CD4-positive, alpha-beta T cell treated with Interferon gamma for 1 hour (primary cell): ENCODE measurements around the gene CYP4F12.
"Not testable (repeated sequence)": the region's sequence is repeated elsewhere in the genome, so short reads cannot be mapped to it uniquely, and the experiment has no call there.

ENCODE experiments used
- DNase-seq: peaks from one replicate; pipeline ENCODE4 v3.0.0-alpha.2; 2020

The CYP4F12 gene

DNA sequence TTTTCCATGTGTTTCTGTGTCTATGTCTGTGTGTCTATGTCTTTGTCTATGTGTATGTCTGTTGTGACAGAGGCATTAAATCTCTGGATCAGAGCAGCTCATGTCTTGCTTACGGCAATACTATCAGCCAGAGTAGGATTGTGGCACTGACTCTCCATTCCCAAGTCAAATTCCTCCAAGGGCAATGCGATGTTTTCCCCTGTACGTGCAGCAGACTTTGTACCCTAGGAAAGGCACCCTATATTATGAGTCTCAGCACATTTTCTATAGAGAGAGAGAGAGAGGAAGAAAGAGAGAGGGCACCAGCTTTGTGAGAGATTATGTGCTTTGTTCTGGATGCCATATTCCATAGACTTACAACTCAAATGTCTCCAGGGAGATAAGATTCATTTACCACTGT is 21.1 kb upstream of the CYP4F12 start:
- DNase-seq = no peak

DNA sequence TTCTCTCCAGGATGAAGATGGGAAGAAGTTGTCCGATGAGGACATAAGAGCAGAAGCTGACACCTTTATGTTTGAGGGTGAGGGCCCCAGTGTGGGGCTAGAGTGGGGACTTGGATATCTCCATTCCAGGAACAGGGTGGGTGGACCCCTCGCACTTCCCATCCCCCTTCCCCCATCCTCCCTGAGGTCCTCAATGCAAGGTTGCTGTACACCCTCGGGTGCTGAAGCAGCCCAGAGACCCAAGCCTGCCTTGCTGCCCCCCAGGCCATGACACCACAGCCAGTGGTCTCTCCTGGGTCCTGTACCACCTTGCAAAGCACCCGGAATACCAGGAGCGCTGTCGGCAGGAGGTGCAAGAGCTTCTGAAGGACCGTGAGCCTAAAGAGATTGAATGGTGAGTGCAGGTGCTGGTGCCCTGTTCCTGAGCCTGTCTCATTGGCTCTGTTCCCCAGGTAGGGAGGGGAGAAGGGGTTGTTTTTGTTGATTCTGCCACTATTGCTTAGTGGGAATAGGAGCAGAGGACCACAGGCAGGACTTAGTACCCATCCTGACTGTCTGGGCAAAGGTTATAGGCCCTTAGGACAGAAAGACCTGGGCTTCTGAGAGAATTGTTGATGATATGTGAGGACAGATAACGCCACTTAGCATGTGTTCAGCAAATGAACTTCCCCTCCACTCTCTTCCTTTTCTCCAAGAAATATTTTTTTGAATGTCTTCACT is 20.2 kb upstream of the CYP4F12 start:
- no peak for DNase-seq

DNA sequence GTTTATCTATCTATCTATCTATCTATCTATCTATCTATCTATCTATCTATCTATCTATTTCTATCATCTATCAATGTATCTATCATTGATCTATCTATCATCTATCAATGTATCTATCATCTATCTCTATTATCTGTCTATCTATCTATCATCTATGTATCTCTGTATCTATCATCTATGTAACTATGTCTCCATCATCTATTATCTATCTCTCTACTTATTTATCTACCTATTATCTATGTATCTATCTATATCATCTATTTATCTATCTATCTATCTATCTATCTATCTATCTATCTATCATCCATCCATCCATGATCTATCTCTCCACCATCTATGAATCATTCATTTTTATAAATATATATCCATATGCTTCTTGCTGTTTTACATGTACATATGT is 16.4 kb upstream of the CYP4F12 start:
- DNase-seq = no peak

DNA sequence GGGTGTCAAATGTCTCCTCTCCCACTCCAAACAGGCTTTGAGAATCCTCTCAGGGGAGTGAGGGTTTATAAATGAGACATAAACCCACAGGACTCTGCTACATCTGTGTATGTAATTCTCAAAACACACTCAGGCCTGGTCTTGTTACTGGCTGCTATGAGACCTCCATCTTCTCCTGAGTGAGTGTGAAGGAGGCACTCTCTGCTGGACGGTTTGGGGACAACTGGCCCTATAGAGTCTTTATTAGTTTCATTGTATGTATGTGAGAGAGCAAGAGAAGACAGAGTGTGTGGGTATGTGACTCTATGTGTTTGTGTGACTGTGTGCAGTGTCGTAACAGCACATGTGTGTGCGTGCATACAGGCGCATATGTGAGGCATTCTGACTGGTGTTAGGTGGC is 9.6 kb upstream of the CYP4F12 start:
- DNase-seq = no peak

DNA sequence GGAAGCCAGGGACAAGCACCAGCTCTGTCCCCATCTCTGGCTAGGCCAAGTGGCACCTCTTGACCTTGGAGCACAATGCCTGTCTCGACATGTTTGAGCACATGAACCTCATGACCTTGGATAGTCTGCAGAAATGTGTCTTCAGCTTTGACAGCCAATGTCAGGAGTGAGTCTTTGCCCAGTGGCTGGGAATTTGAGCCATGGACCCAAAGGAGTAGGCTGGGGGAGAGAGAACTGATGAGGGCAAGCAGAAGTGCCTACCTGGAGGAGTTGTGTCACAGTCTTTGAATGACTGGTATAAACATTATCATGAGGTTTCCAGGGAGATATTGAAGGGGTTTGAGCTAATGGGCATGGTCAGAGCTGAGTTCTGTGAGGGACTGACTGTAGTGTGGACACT is 6.7 kb upstream of the CYP4F12 start:
- DNase-seq = no peak

DNA sequence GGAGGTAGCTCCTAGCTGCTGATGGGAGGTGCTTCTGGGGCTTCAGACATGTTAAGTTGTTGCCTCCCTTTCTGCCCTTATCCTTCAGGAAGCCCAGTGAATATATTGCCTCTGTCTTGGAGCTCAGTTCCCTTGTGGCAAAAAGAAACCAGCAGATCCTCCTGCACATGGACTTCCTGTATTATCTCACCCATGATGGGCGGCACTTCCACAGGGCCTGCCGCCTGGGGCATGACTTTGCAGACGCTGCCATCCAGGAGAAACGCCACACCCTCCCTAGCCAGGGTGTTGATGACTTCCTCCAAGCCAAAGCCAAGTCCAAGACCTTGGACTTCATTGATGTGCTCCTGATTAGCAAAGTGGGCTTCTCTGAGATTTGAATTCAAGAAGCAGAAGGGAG is 6.0 kb upstream of the CYP4F12 start:
- DNase-seq = peak; percentile 11

DNA sequence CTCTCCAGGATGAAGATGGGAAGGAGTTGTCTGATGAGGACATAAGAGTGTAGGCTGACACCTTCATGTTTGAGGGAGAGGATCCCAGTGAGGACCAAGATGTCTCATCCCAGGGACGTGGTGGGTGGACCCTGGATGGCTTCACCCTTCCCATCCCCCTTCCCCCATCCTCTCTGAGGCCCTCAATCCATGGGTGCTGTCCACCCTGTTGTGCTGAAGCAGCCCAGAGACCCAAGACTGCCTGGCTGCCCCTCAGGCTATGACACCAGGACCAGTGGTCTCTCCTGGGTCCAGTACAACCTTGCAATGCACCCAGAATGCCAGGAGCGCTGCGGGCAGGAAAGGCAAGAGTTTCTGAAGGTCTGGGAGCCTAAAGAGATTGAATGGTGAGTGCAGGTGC is 3.4 kb upstream of the CYP4F12 start:
- DNase-seq = no peak

DNA sequence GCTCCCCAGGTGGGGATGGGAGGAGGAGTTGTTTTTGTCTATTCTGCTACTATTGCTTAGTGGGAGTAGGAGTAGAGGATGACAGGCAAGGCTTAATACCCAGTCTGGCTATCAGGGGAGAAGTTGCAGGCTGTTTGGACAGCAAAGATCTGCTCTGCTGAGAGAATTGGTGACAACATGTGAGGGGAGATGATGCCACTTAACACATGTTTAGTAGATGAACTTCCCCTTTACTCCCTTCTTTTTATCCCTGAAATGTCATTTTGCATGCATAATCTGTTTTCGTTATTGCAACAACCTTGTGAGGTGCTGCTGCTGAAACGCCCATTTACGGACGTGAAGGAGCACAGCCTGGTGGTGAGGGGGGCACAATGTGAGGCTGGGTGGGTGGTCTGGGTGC is 3.0 kb upstream of the CYP4F12 start:
- no peak for DNase-seq

DNA sequence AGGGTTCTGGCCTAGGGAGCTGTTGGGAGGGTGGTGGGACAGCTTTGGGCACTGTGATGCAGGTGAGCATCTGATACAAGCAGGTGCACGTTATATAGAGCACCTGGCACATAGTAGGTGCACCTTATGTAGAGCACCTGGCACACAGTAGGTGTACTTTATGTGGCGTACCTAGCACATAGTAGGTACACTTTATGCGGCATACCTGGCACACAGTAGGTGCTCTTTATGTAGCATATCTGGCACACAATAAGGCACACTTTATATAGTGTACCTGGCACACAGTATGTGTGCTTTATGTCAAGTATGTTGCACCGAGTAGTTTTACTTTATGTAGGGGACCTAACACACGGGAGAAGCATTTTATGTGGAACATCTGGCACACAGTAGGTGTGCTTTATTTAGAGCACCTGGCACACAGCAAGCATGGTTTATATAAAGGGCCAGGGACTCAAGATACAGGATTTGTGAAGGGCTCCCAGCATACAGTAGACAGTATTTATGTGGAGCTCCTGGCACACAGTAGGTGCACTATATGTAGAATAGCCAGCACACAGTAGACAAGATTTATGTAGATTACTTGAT is 1.6 kb upstream of the CYP4F12 start:
- DNase-seq = no peak

DNA sequence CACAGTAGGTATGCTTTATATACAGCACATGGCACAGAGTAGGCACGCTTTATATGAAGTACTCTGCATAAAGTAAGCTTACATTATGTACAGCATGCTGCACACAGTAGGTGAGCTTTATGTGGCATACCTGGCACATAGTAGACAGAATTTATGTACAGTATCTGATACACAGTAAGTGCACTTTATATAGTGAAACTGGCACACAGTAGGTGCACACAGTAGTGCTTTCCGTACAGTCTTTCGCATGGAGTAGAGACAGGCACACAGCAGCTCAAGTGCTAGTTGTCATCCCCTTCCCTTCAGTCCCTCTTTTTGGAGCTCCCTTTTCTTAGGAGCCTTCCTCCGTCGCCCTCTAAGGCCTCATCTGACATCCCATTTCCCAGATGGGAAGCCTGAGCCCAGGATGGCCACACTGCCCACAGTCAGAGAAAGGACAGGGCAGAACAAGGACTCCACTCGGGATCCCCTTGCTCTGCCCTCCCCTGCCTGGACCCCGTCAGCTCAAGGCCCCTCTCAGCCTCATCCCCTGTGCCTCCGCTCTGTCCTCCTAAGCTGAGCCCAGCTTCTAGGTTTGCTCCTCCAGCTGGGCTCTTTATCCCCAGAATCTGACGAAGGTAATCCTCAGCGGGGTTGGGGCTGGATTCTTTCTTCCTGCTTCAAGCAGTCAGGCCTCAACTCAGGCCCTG is 852 bp upstream of the CYP4F12 start:
- no peak for DNase-seq

DNA sequence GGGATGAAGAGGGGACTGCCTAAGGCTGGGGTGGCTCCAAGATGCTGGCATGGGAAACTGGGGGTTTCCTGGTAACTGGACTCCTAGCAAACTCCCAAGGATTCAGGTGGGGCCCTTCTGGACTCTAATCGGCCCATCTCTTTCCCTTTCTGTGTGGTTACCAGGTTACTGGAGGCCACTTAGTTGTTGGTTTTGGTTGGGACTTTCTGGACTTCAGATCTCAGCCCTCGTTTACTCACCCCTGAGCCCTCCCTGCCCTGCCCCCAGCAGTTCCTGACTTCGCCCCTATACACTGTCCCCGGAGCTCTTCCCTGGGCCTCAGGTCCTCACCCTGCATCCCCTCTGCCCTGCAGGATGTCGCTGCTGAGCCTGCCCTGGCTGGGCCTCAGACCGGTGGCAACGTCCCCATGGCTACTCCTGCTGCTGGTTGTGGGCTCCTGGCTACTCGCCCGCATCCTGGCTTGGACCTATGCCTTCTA is 328 bp downstream of the CYP4F12 start:
- DNase-seq = no peak

DNA sequence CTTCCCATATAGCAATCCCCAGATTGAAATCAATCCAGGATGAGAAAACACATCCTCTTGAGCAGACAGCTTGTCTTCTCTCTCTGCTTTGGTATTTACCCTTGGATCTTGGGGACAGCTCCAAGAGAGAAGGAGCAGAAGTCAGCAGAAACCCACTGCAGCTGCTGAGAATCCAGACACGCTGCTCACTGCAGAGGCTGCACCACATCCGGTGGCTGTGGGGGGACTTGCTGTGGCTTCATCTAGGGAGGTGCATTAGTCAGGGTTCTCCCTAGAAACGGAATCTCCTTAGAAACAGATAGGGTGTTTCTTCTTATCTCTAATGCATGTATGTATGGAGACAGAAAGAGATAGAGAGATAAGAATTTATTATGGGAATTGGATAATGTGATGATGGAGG is 2.7 kb downstream of the CYP4F12 start:
- DNase-seq = no peak

DNA sequence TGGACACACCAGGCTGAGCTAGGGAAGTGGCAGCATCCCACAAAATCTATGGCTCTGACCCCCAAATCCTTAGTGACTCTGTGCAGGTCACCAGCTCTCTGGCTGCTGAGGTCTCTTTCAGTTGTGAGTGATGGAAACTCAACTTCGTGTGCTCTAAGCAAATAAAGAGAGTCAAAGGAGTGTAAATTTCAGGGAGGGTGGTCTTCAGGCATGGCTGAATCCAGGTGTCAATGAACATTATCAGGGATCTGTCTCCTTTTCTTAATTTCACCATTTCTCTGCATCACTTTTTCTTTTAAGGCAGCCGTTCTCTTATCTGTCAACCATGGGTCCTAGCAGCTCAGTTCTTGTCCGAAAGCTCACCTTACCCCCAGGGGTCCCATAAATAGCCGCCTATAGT is 6.2 kb downstream of the CYP4F12 start:
- DNase-seq = no peak

DNA sequence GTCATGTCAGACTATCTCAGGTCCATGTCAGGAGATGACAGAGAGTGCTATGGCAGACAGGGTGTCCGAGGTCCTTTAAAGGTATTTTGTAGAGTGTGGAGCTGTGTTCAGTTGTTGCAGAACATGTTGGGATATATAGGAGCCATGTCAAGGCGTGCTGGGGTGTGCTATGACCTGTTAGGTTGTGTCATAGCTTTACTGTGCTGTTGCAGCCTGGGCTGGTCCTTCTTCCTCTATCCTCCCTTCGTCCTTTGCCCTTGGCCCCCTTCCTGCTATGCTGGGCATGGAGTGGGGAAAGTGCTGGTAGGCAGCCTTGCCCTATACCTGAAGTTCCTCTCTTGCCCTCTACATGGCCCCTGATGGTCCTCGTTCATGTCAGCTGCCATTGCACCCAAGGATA is 7.0 kb downstream of the CYP4F12 start:
- DNase-seq = not testable (repeated sequence)

DNA sequence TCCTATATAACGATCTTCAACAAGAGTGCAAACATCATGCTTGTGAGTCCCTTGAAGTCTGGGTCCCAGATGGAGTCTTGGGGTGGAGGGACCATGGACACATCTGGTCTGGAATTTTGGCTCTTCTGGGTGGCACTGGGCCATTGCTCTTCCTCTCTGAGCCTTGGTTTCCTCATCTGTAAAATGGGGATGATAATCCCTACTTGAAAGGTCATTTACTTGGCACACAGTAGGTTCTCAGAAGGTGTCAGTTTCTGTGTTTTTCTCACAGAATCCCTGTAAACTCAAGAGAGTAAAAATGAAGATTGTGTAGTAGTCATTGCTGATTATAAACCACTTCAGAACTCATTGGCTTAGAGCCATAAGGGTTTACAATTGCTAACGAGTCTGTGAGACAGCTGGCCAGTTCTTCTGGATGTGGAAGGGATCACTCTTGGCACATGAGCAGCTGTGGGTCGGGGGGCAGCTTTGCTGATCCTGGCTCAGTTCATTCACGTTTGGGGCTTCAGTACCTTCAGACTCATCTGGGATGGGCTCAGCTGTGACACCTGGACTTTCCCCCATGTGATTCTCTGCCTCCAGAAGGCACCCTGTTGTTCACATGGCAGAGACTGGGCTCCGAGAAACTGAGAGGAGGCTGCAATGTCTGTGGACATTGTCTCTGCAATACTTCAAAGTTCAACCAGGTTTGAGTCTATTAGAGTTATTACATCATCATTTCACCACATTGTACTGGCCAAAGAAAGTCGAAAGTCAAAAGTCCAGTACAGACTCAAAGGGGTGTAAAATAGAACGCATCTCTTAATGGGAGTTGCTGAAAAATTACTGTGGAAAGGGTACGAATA is 7.8 kb downstream of the CYP4F12 start:
- no peak for DNase-seq

DNA sequence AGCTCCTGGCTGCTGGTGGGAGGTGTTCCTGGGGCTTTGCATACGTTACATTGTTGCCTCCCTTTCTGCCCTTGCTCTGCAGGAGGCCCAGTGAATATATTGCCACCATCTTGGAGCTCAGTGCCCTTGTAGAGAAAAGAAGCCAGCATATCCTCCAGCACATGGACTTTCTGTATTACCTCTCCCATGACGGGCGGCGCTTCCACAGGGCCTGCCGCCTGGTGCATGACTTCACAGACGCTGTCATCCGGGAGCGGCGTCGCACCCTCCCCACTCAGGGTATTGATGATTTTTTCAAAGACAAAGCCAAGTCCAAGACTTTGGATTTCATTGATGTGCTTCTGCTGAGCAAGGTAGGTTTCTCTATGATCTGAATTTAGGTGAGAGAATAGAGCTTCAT is 10.5 kb downstream of the CYP4F12 start:
- no peak for DNase-seq

DNA sequence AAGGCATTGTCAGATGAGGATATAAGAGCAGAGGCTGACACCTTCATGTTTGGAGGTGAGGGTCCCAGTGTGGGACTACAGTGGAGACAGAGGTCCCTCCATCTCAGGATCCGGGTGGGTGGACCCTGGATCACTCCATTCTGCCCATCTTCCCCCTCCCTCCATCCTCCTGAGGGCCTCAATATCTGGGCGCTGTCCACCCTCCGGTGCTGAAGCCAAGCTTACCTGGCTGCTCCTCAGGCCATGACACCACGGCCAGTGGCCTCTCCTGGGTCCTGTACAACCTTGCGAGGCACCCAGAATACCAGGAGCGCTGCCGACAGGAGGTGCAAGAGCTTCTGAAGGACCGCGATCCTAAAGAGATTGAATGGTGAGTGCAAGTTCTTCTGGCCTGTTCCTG is 11.9 kb downstream of the CYP4F12 start:
- DNase-seq = no peak

DNA sequence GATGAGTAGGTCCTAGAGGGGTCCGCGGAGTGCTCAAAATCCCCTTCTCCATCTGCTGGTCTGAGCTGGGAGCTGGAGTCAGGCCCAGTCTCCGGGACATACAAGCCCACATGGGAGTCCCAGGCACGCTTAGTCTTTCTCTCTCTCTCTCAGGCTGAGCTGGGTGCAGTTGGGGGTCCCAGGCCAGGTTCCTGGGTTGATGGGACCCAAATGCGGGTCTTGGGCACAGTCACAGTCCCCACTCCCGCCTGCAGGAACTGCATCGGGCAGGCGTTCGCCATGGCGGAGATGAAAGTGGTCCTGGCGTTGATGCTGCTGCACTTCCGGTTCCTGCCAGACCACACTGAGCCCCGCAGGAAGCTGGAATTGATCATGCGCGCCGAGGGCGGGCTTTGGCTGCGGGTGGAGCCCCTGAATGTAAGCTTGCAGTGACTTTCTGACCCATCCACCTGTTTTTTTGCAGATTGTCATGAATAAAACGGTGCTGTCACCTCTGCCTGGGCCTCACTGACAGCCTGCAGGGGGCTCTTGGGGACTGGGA is 23.8 kb downstream of the CYP4F12 start:
- DNase-seq = no peak

DNA sequence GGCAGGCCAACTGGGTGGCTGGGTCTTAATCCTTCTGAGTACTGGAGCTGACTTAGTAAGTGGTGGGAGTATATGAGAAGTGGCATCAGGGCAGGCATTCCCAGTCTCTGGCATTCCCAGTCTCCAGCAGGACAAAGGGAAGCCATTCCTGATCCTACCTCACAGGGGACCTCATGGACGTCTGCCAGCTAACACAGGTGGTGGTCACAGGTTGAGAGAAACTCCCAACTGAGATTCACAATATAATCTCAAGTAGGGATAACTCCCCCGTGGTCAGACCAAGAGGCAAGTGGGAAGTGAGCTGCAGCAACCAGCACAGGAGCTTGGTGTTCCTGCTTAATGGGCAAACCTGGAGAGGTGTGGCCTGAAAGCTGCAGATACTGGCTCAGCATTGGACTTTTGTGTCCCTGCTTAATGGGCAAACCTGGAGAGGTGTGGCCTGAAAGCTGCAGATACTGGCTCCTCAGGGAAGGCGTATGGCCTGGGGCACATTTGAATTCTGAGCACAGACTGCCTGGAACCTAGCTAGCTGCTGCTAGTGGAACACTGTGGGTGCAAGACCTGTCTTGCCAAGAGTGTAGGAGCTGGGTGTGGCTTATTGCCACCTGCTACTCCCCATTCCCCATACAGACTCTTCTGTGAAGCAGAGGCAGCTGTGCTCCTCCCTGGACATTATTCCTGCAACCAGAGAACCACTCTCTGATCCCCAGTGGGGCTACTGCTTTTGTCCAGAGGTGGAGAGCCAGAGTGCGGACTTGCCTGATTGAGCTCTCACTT is 29.1 kb downstream of the CYP4F12 start:
- no peak for DNase-seq

DNA sequence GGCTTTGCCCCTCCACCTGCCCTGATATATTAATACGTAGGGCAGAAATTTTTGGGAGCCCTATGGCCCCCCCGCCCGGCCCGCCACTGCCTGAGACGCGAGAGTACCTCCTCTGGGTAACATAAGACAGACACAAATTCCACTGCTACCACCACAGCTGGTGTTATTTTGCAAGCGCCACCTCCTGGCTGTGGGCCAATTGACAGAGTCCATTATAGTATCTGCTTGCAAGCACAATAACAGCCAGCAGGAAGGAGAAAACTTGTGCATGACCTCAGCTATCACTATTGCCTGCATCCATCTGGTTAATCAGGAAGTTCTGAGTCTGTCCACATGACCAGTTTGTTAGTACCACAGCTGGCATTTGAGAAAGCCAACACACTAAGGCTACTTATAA is 29.6 kb downstream of the CYP4F12 start:
- DNase-seq = peak; percentile 19

DNA sequence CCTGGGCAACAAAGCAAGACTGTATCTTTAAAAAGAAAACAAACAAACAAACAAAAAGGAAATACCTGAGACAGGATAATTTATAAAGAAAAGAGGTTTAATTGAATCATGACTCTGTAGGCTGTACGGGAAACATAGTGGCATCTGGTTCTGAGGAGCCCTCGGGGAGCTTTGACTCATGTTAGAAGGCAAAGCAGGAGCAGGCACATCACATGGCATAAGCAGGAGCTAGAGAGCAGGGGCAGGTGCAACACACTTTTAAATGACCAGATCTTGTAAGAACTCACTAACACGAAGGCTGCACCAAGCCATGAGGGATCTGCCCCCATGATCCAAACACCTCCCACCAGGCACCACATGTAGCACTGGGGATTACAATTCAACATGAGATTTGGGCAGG is 41.8 kb downstream of the CYP4F12 start:
- DNase-seq = no peak

DNA sequence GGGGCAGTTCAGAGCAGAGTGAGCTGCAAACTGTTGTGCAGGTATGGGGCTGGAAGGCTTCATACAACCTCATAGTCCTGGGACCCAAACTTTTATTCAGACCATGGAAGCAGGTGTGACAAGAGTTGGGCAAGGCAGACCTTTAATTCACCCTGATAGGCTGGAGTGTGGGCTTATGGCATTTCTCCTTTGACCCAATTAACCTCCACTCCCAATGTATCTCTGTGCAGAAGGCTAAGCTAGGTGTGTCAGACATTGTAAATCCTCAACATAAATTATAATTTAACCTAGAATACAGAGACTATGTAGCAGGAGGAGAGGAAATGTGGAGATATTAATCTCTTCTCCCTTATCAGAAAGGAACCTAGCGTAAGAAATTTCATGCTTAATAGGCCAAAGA is 42.8 kb downstream of the CYP4F12 start:
- DNase-seq = no peak
